HepG2 (cell line): ENCODE measurements around the gene ZNF184. TPM values are rescaled to one million over a fixed set of nuclear protein-coding genes. Genes with fewer than 3 reads are reported as not detected.

Source experiments
- ATM ChIP-seq: fragments of 450-650 bp; IDR thresholded peaks from 2 replicates; pipeline ENCODE4 v1.7.1; 2017; ENCODE audit warnings: mild to moderate bottlenecking, borderline replicate concordance
- E2F1 ChIP-seq: sonication (generic); formaldehyde crosslinking; IDR thresholded peaks from 2 replicates; pipeline ENCODE4 v1.5.0; 2020; ENCODE audit warnings: missing genetic modification reagents
- ELF3 ChIP-seq: IDR thresholded peaks from 2 replicates; pipeline ENCODE4 v1.6.1; 2016; ENCODE audit warnings: missing genetic modification reagents, missing compliant biosample characterization
- ELF4 ChIP-seq: sonication (generic); formaldehyde crosslinking; IDR thresholded peaks from 2 replicates; pipeline ENCODE4 v1.5.0; 2020; ENCODE audit warnings: missing genetic modification reagents, mild to moderate bottlenecking, moderate library complexity, borderline replicate concordance
- GPN1 ChIP-seq: sonication (generic); formaldehyde crosslinking; IDR thresholded peaks from 2 replicates; pipeline ENCODE4 v1.5.1; 2020; ENCODE audit warnings: missing genetic modification reagents, borderline replicate concordance
- HMGXB4 ChIP-seq, 2 experiments: sonication (generic) in 1 of 2; formaldehyde crosslinking in 1 of 2; IDR thresholded peaks; 2 replicates each; pipeline versions ENCODE4 v1.4.0 to v1.6.1; 2018 to 2020; ENCODE audit warnings: missing genetic modification reagents in 2 of 2, borderline replicate concordance in 1 of 2, low read depth in 1 of 2, mild to moderate bottlenecking in 1 of 2, missing biosample characterization in 1 of 2
- JUN ChIP-seq: sonication (generic); formaldehyde crosslinking; IDR thresholded peaks from 2 replicates; pipeline ENCODE4 v1.4.0; 2020; ENCODE audit warnings: mild to moderate bottlenecking, missing genetic modification reagents
- KLF6 ChIP-seq: IDR thresholded peaks from 2 replicates; pipeline ENCODE4 v1.8.0; 2016; ENCODE audit warnings: missing biosample characterization, missing genetic modification reagents
- NCOA2 ChIP-seq: sonication (generic); formaldehyde crosslinking; IDR thresholded peaks from 2 replicates; pipeline ENCODE4 v1.8.0; 2022; ENCODE audit warnings: inconsistent platforms
- PCBP2 ChIP-seq: fragments of 200-400 bp; formaldehyde crosslinking; optimal IDR thresholded peaks from 2 replicates; pipeline ENCODE3; 2018; ENCODE audit warnings: low read length, low read depth; ENCODE audit not compliant: poor library complexity, severe bottlenecking
- SSRP1 ChIP-seq: IDR thresholded peaks from 2 replicates; pipeline ENCODE4 v1.6.1; 2016; ENCODE audit warnings: control low read depth
- WIZ ChIP-seq: sonication (generic); formaldehyde crosslinking; IDR thresholded peaks from 2 replicates; pipeline ENCODE4 v1.5.1; 2020; ENCODE audit warnings: mild to moderate bottlenecking, missing genetic modification reagents
- ZGPAT ChIP-seq: IDR thresholded peaks from 2 replicates; pipeline ENCODE4 v1.6.1; 2016; ENCODE audit warnings: mild to moderate bottlenecking
- ZNF367 ChIP-seq: sonication (generic); formaldehyde crosslinking; IDR thresholded peaks from 2 replicates; pipeline ENCODE4 v1.4.0; 2020; ENCODE audit warnings: missing genetic modification reagents, borderline replicate concordance
- ZNF510 ChIP-seq: sonication (generic); formaldehyde crosslinking; IDR thresholded peaks from 2 replicates; pipeline ENCODE4 v1.4.0; 2020; ENCODE audit warnings: low read depth, mild to moderate bottlenecking, missing genetic modification reagents
- ZNF563 ChIP-seq: sonication (generic); formaldehyde crosslinking; IDR thresholded peaks from 2 replicates; pipeline ENCODE4 v1.8.0; 2022; ENCODE audit warnings: mild to moderate bottlenecking, moderate library complexity, missing genetic modification reagents
- ZNF577 ChIP-seq: sonication (generic); formaldehyde crosslinking; IDR thresholded peaks from 2 replicates; pipeline ENCODE4 v1.4.0; 2020; ENCODE audit warnings: mild to moderate bottlenecking, low read depth, missing genetic modification reagents, borderline replicate concordance
- ZNF580 ChIP-seq: IDR thresholded peaks from 2 replicates; pipeline ENCODE4 v1.6.1; 2016; ENCODE audit warnings: low read depth, borderline replicate concordance
- ZNF652 ChIP-seq: IDR thresholded peaks from 2 replicates; pipeline ENCODE4 v1.6.1; 2016; ENCODE audit warnings: low read depth, borderline replicate concordance
- ZSCAN30 ChIP-seq: sonication (generic); formaldehyde crosslinking; IDR thresholded peaks from 2 replicates; pipeline ENCODE4 v1.5.0; 2020; ENCODE audit warnings: mild to moderate bottlenecking, missing genetic modification reagents
- polyA plus RNA-seq, 8 experiments: library from polyadenylated mRNA; depleted of rRNA in 3 of 8; stranded (reverse) in 7 of 8; unstranded in 1 of 8; fragments of >200 nt; fragmentation: Illumina TruSeq in 4 of 8; extraction: Trizol in 4 of 8; gene quantifications; 2 replicates each; pipeline versions ENCODE4 v1.2.1 to v1.2.3, GENCODE V29; 2011 to 2016; ENCODE audit warnings: low read depth in 4 of 8, missing spikeins in 1 of 8, mixed read lengths in 1 of 8; ENCODE audit not compliant: insufficient read depth in 1 of 8
- total RNA-seq, 5 experiments: library from RNA; depleted of rRNA; stranded (reverse); fragments of >200 nt; fragmentation: Illumina TruSeq; extraction: Trizol; gene quantifications; 2 replicates each; pipeline ENCODE4 v1.2.3, GENCODE V29; 2016; ENCODE audit warnings: low read depth in 1 of 5

The ZNF184 gene
- total and polyA plus RNA-seq, 2 of the 13 experiments (the other 11 are each of a cell fraction or from before 2014, with no cell fraction given): 2.1 to 10.1 TPM

GRCh38 chr6:27479319-27480182 lies 6.6 kb upstream of the ZNF184 start (continued):
- TF ChIP-seq HMGXB4 (CRISPR knock-in tag; IDR thresholded peaks at IDR 0.05; ENCODE audit: borderline replicate concordance in 1 of 2, low read depth in 1 of 2) (peak; percentile 94 to 100), GPN1 (no peak), ELF3 (CRISPR knock-in tag) (peak; percentile 94), ZNF563 (CRISPR knock-in tag) (no peak), PCBP2 (no peak), ZNF510 (CRISPR knock-in tag) (no peak), SSRP1 (CRISPR knock-in tag) (no peak), ZSCAN30 (CRISPR knock-in tag) (no peak), KLF6 (CRISPR knock-in tag) (peak; percentile 29; the same call in 1 of the 2 replicates), ZNF577 (CRISPR knock-in tag) (no peak), ATM (no peak), ELF4 (CRISPR knock-in tag) (no peak), ZNF580 (CRISPR knock-in tag) (peak; percentile 43; the same call in 1 of the 2 replicates), ZNF652 (CRISPR knock-in tag) (peak; percentile 18; the same call in 1 of the 2 replicates), E2F1 (CRISPR knock-in tag) (no peak), ZNF367 (no peak), JUN (CRISPR knock-in tag) (no peak), ZGPAT (CRISPR knock-in tag) (peak; percentile 88), NCOA2 (0 out of 2 replicates have a peak, but pooled peaks have one; percentile 56), WIZ (CRISPR knock-in tag) (no peak)
